HG03103 (cell line): ENCODE data around the gene SLC6A7.

Experiments used
- ATAC-seq: cut with Tn5 transposase; IDR thresholded peaks from one replicate; pipeline ENCODE4 v1.9.1; 2021; ENCODE audit warnings: low read depth; ENCODE audit not compliant: unreplicated experiment

SLC6A7 gene

GRCh38 chr5:150172145-150172544 lies 17.7 kb upstream of the SLC6A7 start:
- ATAC-seq, result no peak

GRCh38 chr5:150172556-150172955 lies 17.3 kb upstream of the SLC6A7 start:
- no peak for ATAC-seq

- ATAC-seq, result no peak
These were observed 16.7 kb upstream of the SLC6A7 start for GRCh38 chr5:150173161-150173560.

- no peak for ATAC-seq
These were observed 15.6 kb upstream of the SLC6A7 start for GRCh38 chr5:150174285-150174684.

GRCh38 chr5:150175076-150175475 lies 14.8 kb upstream of the SLC6A7 start:
- ATAC-seq, result no peak

GRCh38 chr5:150175536-150175935 lies 14.3 kb upstream of the SLC6A7 start:
- no peak for ATAC-seq

- ATAC-seq, result no peak
These were observed 13.0 kb upstream of the SLC6A7 start for GRCh38 chr5:150176745-150177477.

GRCh38 chr5:150177721-150178120 lies 12.1 kb upstream of the SLC6A7 start:
- ATAC-seq, result no peak

GRCh38 chr5:150178262-150178661 lies 11.6 kb upstream of the SLC6A7 start:
- ATAC-seq, result no peak

- no peak for ATAC-seq
These were observed 10.7 kb upstream of the SLC6A7 start for GRCh38 chr5:150179019-150179620.

- no peak for ATAC-seq
These were observed 9.4 kb upstream of the SLC6A7 start for GRCh38 chr5:150180241-150181026.

- no peak for ATAC-seq
These were observed 8.8 kb upstream of the SLC6A7 start for GRCh38 chr5:150181027-150181426.

GRCh38 chr5:150181766-150182545 lies 7.9 kb upstream of the SLC6A7 start:
- ATAC-seq, result no peak

- no peak for ATAC-seq
These were observed 7.1 kb upstream of the SLC6A7 start for GRCh38 chr5:150182774-150183173.

- no peak for ATAC-seq
These were observed 6.4 kb upstream of the SLC6A7 start for GRCh38 chr5:150183436-150183835.

- no peak for ATAC-seq
These were observed 5.9 kb upstream of the SLC6A7 start for GRCh38 chr5:150184006-150184405.

GRCh38 chr5:150184990-150185912 lies 4.6 kb upstream of the SLC6A7 start:
- ATAC-seq, result no peak

GRCh38 chr5:150186137-150186536 lies 3.7 kb upstream of the SLC6A7 start:
- no peak for ATAC-seq

- ATAC-seq, result no peak
These were observed 3.0 kb upstream of the SLC6A7 start for GRCh38 chr5:150186897-150187296.
